H1 (cell line): Measurements from ENCODE around the gene HDAC7. TPM values are rescaled to one million over a fixed set of nuclear protein-coding genes. Genes with fewer than 3 reads are reported as not detected.

Experiments used
- CTCF ChIA-PET: fragments of 300-600 bp; sonication (Branson Sonifier 250); formaldehyde crosslinking; loops from one replicate; lab custom pipeline; 2021; ENCODE audit not compliant: partially characterized antibody; lab: Charles Lee
- POLR2A ChIA-PET: fragments of 300-600 bp; sonication (Branson Sonifier 250); formaldehyde crosslinking; loops from one replicate; lab custom pipeline; 2021; ENCODE audit warnings: inconsistent platforms; ENCODE audit not compliant: partially characterized antibody; lab: Charles Lee
- DNase-seq, 2 experiments: peaks; one replicate each; pipeline versions ENCODE4 v3.0.0 to v3.0.0-alpha.2; 2010 to 2022; ENCODE audit warnings: low spot score in 2 of 2, low read depth in 1 of 2, mixed read lengths in 1 of 2
- FAIRE-seq: peaks from 2 replicates; lab custom pipeline; 2011; peaks lifted over from hg19 to GRCh38; lab: Jason Lieb, UNC
- H2AFZ ChIP-seq: 2 replicates; pipeline ENCODE4 v1.8.1; 2012; ENCODE audit warnings: low read length, inconsistent platforms
- H2AK5ac ChIP-seq: 2 replicates; pipeline ENCODE4 v1.6.1; 2013; ENCODE audit warnings: low read depth, low read length
- H2BK120ac ChIP-seq: replicated peaks from 2 replicates; pipeline ENCODE3; 2013; ENCODE audit warnings: low read depth, low read length, inconsistent platforms
- H2BK12ac ChIP-seq: 2 replicates; pipeline ENCODE4 v1.6.1; 2013; ENCODE audit warnings: low read depth, low read length
- H2BK15ac ChIP-seq: 2 replicates; pipeline ENCODE4 v1.6.1; 2013; ENCODE audit warnings: low read length
- H2BK20ac ChIP-seq: 2 replicates; pipeline ENCODE4 v1.6.1; 2013; ENCODE audit warnings: low read length
- H2BK5ac ChIP-seq: 2 replicates; pipeline ENCODE4 v1.6.1; 2013; ENCODE audit warnings: low read depth, low read length
- H3K14ac ChIP-seq: 2 replicates; pipeline ENCODE4 v1.6.1; 2013; ENCODE audit warnings: inconsistent platforms; ENCODE audit not compliant: insufficient read length
- H3K18ac ChIP-seq: 2 replicates; pipeline ENCODE4 v1.6.1; 2013; ENCODE audit warnings: low read length; ENCODE audit errors: extremely low read depth
- H3K23ac ChIP-seq: 2 replicates; pipeline ENCODE4 v1.6.1; 2013; ENCODE audit warnings: inconsistent platforms; ENCODE audit not compliant: insufficient read length
- H3K23me2 ChIP-seq: 2 replicates; pipeline ENCODE4 v1.6.1; 2013; ENCODE audit warnings: low read depth, low read length
- H3K27ac ChIP-seq: 2 replicates; pipeline ENCODE4 v1.6.1; 2011; ENCODE audit warnings: low read depth, low read length, inconsistent platforms
- H3K27me3 ChIP-seq, 4 experiments: replicated peaks in 1 of 4; 1 replicate in 1 of 4; 2 replicates in 3 of 4; pipeline versions ENCODE4 v1.6.1 to v1.8.1; 2011 to 2013; ENCODE audit warnings: low read length in 3 of 4, mild to moderate bottlenecking in 3 of 4, inconsistent platforms in 2 of 4, mixed read lengths in 2 of 4, moderate library complexity in 1 of 4; ENCODE audit not compliant: control insufficient read depth in 3 of 4, insufficient read depth in 3 of 4; ENCODE audit errors: extremely low read depth in 1 of 4
- H3K36me3 ChIP-seq, 4 experiments: 2 replicates each; pipeline versions ENCODE4 v1.6.1 to v1.8.1; 2011 to 2013; ENCODE audit warnings: mild to moderate bottlenecking in 4 of 4, low read length in 3 of 4, moderate library complexity in 2 of 4, control low read depth in 1 of 4, inconsistent platforms in 1 of 4; ENCODE audit not compliant: insufficient read depth in 4 of 4, control insufficient read depth in 2 of 4
- H3K4ac ChIP-seq: replicated peaks from 2 replicates; pipeline ENCODE3; 2013; ENCODE audit warnings: low read length, low read depth, mixed read lengths, inconsistent platforms; ENCODE audit not compliant: insufficient read length
- H3K4me1 ChIP-seq, 4 experiments: replicated peaks in 1 of 4; 1 replicate in 1 of 4; 2 replicates in 3 of 4; pipeline versions ENCODE4 v1.6.1 to v1.8.1; 2011 to 2013; ENCODE audit warnings: low read length in 3 of 4, inconsistent platforms in 2 of 4, mixed read lengths in 1 of 4; ENCODE audit not compliant: insufficient read depth in 4 of 4, control insufficient read depth in 3 of 4
- H3K4me2 ChIP-seq, 2 experiments: 2 replicates each; pipeline versions ENCODE4 v1.6.1 to v1.8.1; 2011 to 2013; ENCODE audit warnings: low read depth in 2 of 2, low read length in 2 of 2, control low read depth in 1 of 2, inconsistent platforms in 1 of 2, mild to moderate bottlenecking in 1 of 2; ENCODE audit not compliant: insufficient read depth in 1 of 2
- H3K4me3 ChIP-seq, 4 experiments: fragments of 200-600, 300-600 bp in 1 of 4; sonication (generic), shearing (Covaris generic), sonication (Bioruptor Twin) in 1 of 4; 2 replicates each; pipeline versions ENCODE4 v1.5.1 to v1.8.1; 2011 to 2016; ENCODE audit warnings: low read length in 4 of 4, low read depth in 3 of 4, control low read depth in 2 of 4, inconsistent platforms in 2 of 4, mild to moderate bottlenecking in 2 of 4, mixed read lengths in 1 of 4, moderate library complexity in 1 of 4; ENCODE audit not compliant: insufficient read depth in 2 of 4; ENCODE audit errors: extremely low read depth in 1 of 4
- H3K56ac ChIP-seq: replicated peaks from 2 replicates; pipeline ENCODE3; 2013; ENCODE audit warnings: low read depth, mild to moderate bottlenecking, mixed read lengths, low read length, inconsistent platforms; ENCODE audit not compliant: insufficient read length
- H3K79me1 ChIP-seq: 2 replicates; pipeline ENCODE4 v1.6.1; 2013; ENCODE audit warnings: low read depth, low read length, control low read depth
- H3K79me2 ChIP-seq, 2 experiments: 2 replicates each; pipeline versions ENCODE4 v1.6.1 to v1.8.1; 2012 to 2013; ENCODE audit warnings: low read length in 2 of 2, mild to moderate bottlenecking in 2 of 2, inconsistent platforms in 1 of 2; ENCODE audit not compliant: insufficient read depth in 2 of 2, control insufficient read depth in 1 of 2
- H3K9ac ChIP-seq, 4 experiments: replicated peaks in 1 of 4; 1 replicate in 1 of 4; 2 replicates in 3 of 4; pipeline versions ENCODE4 v1.6.1 to v1.8.1; 2011 to 2013; ENCODE audit warnings: low read depth in 3 of 4, low read length in 3 of 4, control low read depth in 2 of 4, mild to moderate bottlenecking in 2 of 4, moderate library complexity in 2 of 4, inconsistent platforms in 1 of 4; ENCODE audit errors: extremely low read depth in 1 of 4
- H3K9me3 ChIP-seq, 2 experiments: 2 replicates each; pipeline versions ENCODE4 v1.6.1 to v1.8.1; 2012 to 2013; ENCODE audit warnings: mild to moderate bottlenecking in 2 of 2, moderate library complexity in 2 of 2, control low read depth in 1 of 2, inconsistent platforms in 1 of 2, low read depth in 1 of 2, low read length in 1 of 2, mixed read lengths in 1 of 2; ENCODE audit not compliant: insufficient read depth in 2 of 2
- H4K20me1 ChIP-seq, 2 experiments: replicated peaks in 1 of 2; 2 replicates each; pipeline versions ENCODE3 to v1.8.1; 2011 to 2013; ENCODE audit warnings: inconsistent platforms in 2 of 2, low read length in 2 of 2, mild to moderate bottlenecking in 1 of 2; ENCODE audit not compliant: insufficient read depth in 2 of 2, control insufficient read depth in 1 of 2
- H4K5ac ChIP-seq: 2 replicates; pipeline ENCODE4 v1.6.1; 2013; ENCODE audit warnings: low read length, low read depth, mixed read lengths, inconsistent platforms; ENCODE audit not compliant: insufficient read length
- H4K8ac ChIP-seq: 2 replicates; pipeline ENCODE4 v1.8.0; 2013; ENCODE audit warnings: mild to moderate bottlenecking, moderate library complexity, low read length, inconsistent platforms; ENCODE audit not compliant: insufficient read depth; ENCODE audit errors: extremely low read depth
- H4K91ac ChIP-seq: replicated peaks from 2 replicates; pipeline ENCODE3; 2013; ENCODE audit warnings: low read length, mixed read lengths, inconsistent platforms; ENCODE audit not compliant: insufficient read length
- CBX5 ChIP-seq: fragments of 300-800, 300-1000 bp; sonication (generic); IDR thresholded peaks from 2 replicates; pipeline ENCODE4 v1.7.1; 2016; ENCODE audit warnings: antibody characterized with exemption, low read length, low read depth
- WGBS, 2 experiments: shearing (Covaris generic) in 1 of 2; methylation state at CpG; one replicate each; pipeline versions ENCODE4 v1.1.6 to v1.1.7; 2013 to 2015; ENCODE audit warnings: low lambda C conversion rate in 2 of 2, mixed read lengths in 2 of 2, inconsistent platforms in 1 of 2, low coverage in 1 of 2, missing lambda C conversion rate in 1 of 2; ENCODE audit not compliant: insufficient replicate concordance in 2 of 2, insufficient coverage in 1 of 2, insufficient read length in 1 of 2; ENCODE audit errors: extremely low coverage in 1 of 2, missing lambda C conversion rate in 1 of 2; 5-methylcytosine and 5-hydroxymethylcytosine counted together
- polyA plus RNA-seq, 7 experiments: library from polyadenylated mRNA; depleted of rRNA in 3 of 7; stranded (reverse) in 5 of 7; unstranded in 2 of 7; fragments of >200 nt in 5 of 7; fragments of 200-250 nt in 2 of 7; gene quantifications; 1 replicate in 5 of 7; 2 replicates in 1 of 7; 4 replicates in 1 of 7; pipeline versions ENCODE4 v1.2.1 to v1.2.3, GENCODE V29; 2011 to 2013; ENCODE audit warnings: missing spikeins in 2 of 7, mixed read lengths in 2 of 7
- total RNA-seq: library from RNA; stranded (reverse); fragmentation: NEBNext Ultra II Directional; extraction: Animal tissue kit (Norgen Biotek cat#: 25700); gene quantifications from 2 replicates; pipeline ENCODE4 v1.2.1, GENCODE V29; 2021
- TF ChIP-seq, protein P1 (sequence below): IDR thresholded peaks from 2 replicates; pipeline ENCODE4 v1.6.1; 2012; ENCODE audit warnings: low read length, inconsistent platforms

HDAC7 gene
- total and polyA plus RNA-seq, 2 of the 8 experiments (the other 6 are each of a cell fraction or from before 2014, with no cell fraction given): 25.5 to 84.9 TPM

GRCh38 chr12:47779301-47779942 lies 40.3 kb downstream of the HDAC7 start:
- H3K36me3 ChIP-seq: peaks cover 0 to 5% (median 0%) of the 10 kb centered on the region in 4 experiments; a peak in 4 of 8 replicates
- H2AFZ ChIP-seq: no peak overlapping the region
- no peaks in the 10 kb centered on the region for H3K79me1 ChIP-seq
- no peaks in the 10 kb centered on the region for H3K79me2 ChIP-seq
- no peak overlapping the region for H4K5ac ChIP-seq
- H3K18ac ChIP-seq: no peak overlapping the region; the same call in 1 of the 2 replicates
- no peaks in the 10 kb centered on the region for H3K9me3 ChIP-seq
- peak overlapping the region; percentile 14 to 72 for H3K4me2 ChIP-seq
- FAIRE-seq (peak; percentile 81), DNase-seq (peak; percentile 88 to 99)
- H2BK12ac ChIP-seq: no peak overlapping the region
- no peak overlapping the region; the same call in 1 of the 2 replicates for H2BK5ac ChIP-seq
- WGBS, 2 experiments: 10% methylated on average over 19 of the region's 19 CpGs; no CpG with 5 or more reads in 1 of the 2 experiments
- H2BK120ac ChIP-seq: no peak overlapping the region
- no peak overlapping the region for H4K8ac ChIP-seq
- H3K56ac ChIP-seq: no peak overlapping the region
- peaks cover 0 to 18% (median 11%) of the 10 kb centered on the region in 4 experiments; a peak in 5 of 7 replicates for H3K4me1 ChIP-seq
- no peak overlapping the region for H2BK15ac ChIP-seq
- H3K27me3 ChIP-seq: peaks cover 0 to 9% (median 5%) of the 10 kb centered on the region in 4 experiments; a peak in 4 of 7 replicates
- H3K9ac ChIP-seq: no peak overlapping the region
- H4K20me1 ChIP-seq: peaks cover 0 to 20% of the 10 kb centered on the region in 2 experiments
- H3K4ac ChIP-seq: no peak overlapping the region
- no peak overlapping the region for H3K23ac ChIP-seq
- ChIA-PET POLR2A (interaction anchor here (0.9 to 5.0 kb wide), 21 partner anchors 10 to 126 kb away, joined by 3 to 62 read pairs (median 4); partner anchors contain the start of genes RAPGEF3 and RPAP3), CTCF (interaction anchor here (0.7 to 58.8 kb wide), 18 partner anchors 8 to 328 kb away, joined by 3 to 2442 read pairs (median 4); partner anchors contain the start of genes ENDOU, RAPGEF3 and RPAP3)
- H2AK5ac ChIP-seq: no peak overlapping the region
- H3K14ac ChIP-seq: no peak overlapping the region
- peak overlapping the region in 3 of 4 experiments; percentile 8 to 42 (median 12); a peak in 3 of 8 replicates for H3K4me3 ChIP-seq
- no peak overlapping the region for H2BK20ac ChIP-seq
- H3K27ac ChIP-seq: no peak overlapping the region
- no peak overlapping the region for H4K91ac ChIP-seq
- H3K23me2 ChIP-seq: peaks cover 2% of the 10 kb centered on the region; the same call in 1 of the 2 replicates
- no peak for TF ChIP-seq CBX5
- TF ChIP-seq, protein P1, sequence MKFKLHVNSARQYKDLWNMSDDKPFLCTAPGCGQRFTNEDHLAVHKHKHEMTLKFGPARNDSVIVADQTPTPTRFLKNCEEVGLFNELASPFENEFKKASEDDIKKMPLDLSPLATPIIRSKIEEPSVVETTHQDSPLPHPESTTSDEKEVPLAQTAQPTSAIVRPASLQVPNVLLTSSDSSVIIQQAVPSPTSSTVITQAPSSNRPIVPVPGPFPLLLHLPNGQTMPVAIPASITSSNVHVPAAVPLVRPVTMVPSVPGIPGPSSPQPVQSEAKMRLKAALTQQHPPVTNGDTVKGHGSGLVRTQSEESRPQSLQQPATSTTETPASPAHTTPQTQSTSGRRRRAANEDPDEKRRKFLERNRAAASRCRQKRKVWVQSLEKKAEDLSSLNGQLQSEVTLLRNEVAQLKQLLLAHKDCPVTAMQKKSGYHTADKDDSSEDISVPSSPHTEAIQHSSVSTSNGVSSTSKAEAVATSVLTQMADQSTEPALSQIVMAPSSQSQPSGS: no peak
